Neural crest cell (in vitro differentiated cells): ENCODE data around the gene CEP97. TPM values are rescaled to one million over a fixed set of nuclear protein-coding genes. Genes with fewer than 3 reads are reported as not detected.

Experiments used
- DNase-seq: peaks from one replicate; pipeline ENCODE4 v3.0.0; 2021; ENCODE audit warnings: low read depth, mixed read lengths, low spot score
- H3K27ac Mint-ChIP-seq: one replicate; pipeline ENCODE4 v1.8.0; 2021; ENCODE audit warnings: mild to moderate bottlenecking, mixed read lengths; ENCODE audit not compliant: unreplicated experiment
- H3K27me3 Mint-ChIP-seq: 2 replicates; pipeline ENCODE4 v1.8.0; 2021; ENCODE audit warnings: low read depth, mild to moderate bottlenecking, mixed read lengths
- H3K36me3 Mint-ChIP-seq: 2 replicates; pipeline ENCODE4 v1.8.0; 2021; ENCODE audit warnings: low read depth, mild to moderate bottlenecking, mixed read lengths
- H3K4me1 Mint-ChIP-seq: 2 replicates; pipeline ENCODE4 v1.8.0; 2021; ENCODE audit warnings: mixed read lengths
- H3K4me3 Mint-ChIP-seq: one replicate; pipeline ENCODE4 v1.8.0; 2021; ENCODE audit warnings: mild to moderate bottlenecking, mixed read lengths
- H3K9me3 Mint-ChIP-seq: 2 replicates; pipeline ENCODE4 v1.8.0; 2021; ENCODE audit warnings: mixed read lengths
- total RNA-seq: library from RNA; stranded (reverse); gene quantifications from 2 replicates; pipeline ENCODE4 v1.2.1, GENCODE V29; 2021
- TF ChIP-seq, protein P1 (sequence below): fragments of 200-600 bp; sonication (generic); conservative IDR thresholded peaks from 2 replicates; pipeline ENCODE4 v1.5.0; 2021; ENCODE audit warnings: antibody characterized with exemption, mild to moderate bottlenecking

CEP97 gene
- total RNA-seq, 1 donor from 2014 or later, result 25.1 TPM

DNA sequence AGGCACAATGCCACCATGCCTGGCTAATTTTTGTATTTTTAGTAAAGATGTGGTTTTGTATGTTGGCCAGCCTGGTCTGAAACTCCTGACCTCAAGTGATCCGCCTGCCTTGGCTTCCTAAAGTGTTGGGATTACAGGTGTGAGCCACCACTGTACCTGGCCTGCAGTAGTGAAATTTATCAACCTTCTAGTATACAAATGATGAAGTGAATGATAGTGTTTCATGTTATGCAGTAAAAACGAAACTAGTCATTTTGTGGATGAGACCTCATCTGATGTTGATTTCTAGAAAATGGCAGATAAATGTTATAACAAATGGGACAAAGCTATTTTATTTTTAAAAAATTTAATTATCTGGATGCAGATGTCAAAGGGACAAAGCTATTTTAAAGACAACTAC is 87.5 kb downstream of the CEP97 start:
- no peak overlapping the region for H3K27ac Mint-ChIP-seq
- H3K9me3 Mint-ChIP-seq, result no peaks in the 10 kb centered on the region
- no peak for DNase-seq
- H3K4me3 Mint-ChIP-seq, result no peak overlapping the region
- no peaks in the 10 kb centered on the region for H3K27me3 Mint-ChIP-seq
- H3K4me1 Mint-ChIP-seq, result peaks cover 9% of the 10 kb centered on the region
- TF ChIP-seq, protein P1, sequence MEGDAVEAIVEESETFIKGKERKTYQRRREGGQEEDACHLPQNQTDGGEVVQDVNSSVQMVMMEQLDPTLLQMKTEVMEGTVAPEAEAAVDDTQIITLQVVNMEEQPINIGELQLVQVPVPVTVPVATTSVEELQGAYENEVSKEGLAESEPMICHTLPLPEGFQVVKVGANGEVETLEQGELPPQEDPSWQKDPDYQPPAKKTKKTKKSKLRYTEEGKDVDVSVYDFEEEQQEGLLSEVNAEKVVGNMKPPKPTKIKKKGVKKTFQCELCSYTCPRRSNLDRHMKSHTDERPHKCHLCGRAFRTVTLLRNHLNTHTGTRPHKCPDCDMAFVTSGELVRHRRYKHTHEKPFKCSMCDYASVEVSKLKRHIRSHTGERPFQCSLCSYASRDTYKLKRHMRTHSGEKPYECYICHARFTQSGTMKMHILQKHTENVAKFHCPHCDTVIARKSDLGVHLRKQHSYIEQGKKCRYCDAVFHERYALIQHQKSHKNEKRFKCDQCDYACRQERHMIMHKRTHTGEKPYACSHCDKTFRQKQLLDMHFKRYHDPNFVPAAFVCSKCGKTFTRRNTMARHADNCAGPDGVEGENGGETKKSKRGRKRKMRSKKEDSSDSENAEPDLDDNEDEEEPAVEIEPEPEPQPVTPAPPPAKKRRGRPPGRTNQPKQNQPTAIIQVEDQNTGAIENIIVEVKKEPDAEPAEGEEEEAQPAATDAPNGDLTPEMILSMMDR, result no peak
- no peaks in the 10 kb centered on the region for H3K36me3 Mint-ChIP-seq

DNA sequence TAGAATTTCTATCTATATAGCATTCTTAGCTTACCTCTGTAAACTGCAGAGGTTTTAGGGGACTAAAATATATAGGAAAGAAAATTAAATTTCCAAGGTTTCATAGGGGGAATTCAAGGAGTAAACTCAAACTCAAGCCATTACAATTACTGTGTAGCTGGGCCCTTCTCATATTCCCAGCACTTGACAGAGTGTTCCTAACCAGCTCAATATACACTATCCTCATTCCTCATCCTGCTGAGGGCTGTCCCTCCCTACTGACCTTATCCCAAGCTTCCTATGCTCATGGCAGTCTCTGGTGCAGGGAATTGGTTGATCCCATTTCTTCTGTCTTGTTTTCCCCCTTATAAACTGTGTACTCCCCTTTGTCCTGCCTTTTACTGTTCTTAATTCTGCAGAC is 88.5 kb downstream of the CEP97 start:
- TF ChIP-seq, protein P1, result no peak
- H3K27ac Mint-ChIP-seq, result no peak overlapping the region
- peaks cover 9% of the 10 kb centered on the region for H3K4me1 Mint-ChIP-seq

DNA sequence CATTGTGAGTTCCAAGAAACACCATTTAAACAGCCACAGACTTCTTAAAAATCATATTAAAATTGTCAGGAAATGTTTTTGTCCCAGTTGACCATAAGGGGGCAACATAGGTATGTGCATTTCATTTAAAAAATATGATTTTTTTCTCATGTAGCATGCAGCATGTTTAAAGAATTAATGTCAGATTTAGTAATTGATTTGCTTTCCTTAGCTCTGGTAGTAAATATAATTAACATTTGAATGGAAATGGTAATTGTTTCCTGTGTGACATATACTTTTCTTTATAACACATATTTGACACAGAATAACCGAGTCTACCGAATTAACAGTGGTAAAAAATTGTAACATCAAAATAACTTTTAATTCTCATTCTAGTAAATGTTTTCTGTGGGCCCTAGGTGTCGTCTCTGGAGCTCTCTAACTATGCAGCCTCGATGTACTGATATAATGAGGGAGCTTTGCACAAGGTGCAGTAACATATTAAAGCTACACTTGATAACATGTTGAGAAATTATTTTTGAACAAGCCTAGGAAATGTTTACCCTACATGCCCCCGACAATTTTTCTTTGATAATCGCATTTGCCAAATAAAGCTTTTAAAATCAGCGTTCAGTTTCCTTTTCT is 89.5 kb downstream of the CEP97 start:
- Mint-ChIP-seq H3K27ac (no peak overlapping the region), H3K4me3 (no peak overlapping the region), H3K27me3 (no peaks in the 10 kb centered on the region), H3K36me3 (no peaks in the 10 kb centered on the region), H3K9me3 (no peaks in the 10 kb centered on the region), H3K4me1 (peaks cover 9% of the 10 kb centered on the region)
- TF ChIP-seq, protein P1, result peak; percentile 74
- no peak for DNase-seq

More for the DNA sequence above, 88.5 kb downstream of the CEP97 start:
- no peaks in the 10 kb centered on the region for H3K36me3 Mint-ChIP-seq
- H3K27me3 Mint-ChIP-seq, result no peaks in the 10 kb centered on the region
- H3K9me3 Mint-ChIP-seq, result no peaks in the 10 kb centered on the region
- no peak overlapping the region for H3K4me3 Mint-ChIP-seq
- DNase-seq, result no peak

DNA sequence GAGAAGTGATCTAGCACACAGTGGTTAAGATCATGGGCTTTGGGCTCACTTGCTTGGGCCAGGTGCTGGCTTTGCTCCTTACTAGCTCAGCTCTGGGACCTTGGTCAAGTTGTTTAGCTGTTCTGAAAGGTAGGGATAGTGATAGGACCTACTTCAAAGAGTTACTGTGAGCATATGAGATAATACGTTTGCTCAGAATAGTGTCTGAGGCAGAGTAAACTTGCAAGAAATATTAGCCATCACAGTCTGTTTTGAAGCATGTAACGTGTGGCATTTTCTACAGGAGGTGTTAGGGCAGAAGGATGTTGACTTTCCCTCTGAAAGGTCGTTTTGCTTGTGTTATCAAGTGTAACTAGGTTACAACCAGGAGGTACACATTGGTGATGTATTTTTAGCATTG is 90.4 kb downstream of the CEP97 start:
- Mint-ChIP-seq H3K4me1 (peaks cover 5% of the 10 kb centered on the region), H3K27ac (no peak overlapping the region), H3K27me3 (no peaks in the 10 kb centered on the region), H3K4me3 (no peak overlapping the region), H3K36me3 (peaks cover 2% of the 10 kb centered on the region), H3K9me3 (no peaks in the 10 kb centered on the region)
- TF ChIP-seq, protein P1, result no peak
- no peak for DNase-seq

DNA sequence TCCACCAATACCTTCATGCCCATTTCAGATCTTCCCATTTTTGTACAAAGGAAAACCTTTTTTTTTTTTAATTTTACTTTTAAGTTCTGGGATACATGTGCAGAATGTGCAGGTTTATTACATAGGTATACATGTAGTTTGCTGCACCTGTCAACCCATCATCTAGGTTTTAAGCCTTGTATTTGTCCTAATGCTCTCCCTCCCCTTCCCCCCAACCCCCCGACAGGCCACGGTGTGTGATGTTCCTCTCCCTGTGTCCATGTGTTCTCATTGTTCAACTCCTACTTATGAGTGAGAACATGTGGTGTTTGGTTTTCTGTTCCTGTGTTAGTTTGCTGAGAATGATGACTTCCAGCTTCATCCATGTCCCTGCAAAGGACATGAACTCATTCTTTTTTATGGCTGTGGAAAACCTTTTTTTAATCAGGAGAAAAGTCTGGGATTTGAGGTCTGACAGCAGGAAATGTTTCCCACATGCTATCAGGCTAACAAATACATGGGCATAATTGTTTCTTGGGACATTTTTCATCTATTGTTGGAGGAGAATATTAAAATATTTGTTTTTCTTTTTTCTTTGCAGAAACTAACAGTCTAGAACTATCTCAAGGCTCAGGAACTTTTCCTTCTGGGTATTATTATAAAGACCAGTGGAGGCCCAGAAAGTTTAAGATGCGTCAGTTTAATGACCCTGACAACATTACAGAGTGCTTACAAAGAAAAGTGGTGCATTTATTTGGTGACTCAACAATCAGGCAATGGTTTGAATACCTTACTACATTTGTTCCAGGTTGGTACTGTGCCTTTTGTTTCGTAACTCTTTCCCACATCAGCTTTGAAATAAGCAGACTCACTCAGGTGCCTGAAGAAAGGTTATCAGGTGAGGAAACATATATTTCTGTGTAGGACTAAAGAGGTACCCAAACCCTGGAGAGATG is 92.1 kb downstream of the CEP97 start:
- H3K27me3 Mint-ChIP-seq, result no peaks in the 10 kb centered on the region
- H3K4me3 Mint-ChIP-seq, result no peak overlapping the region
- no peak for DNase-seq
- H3K36me3 Mint-ChIP-seq, result peaks cover 9% of the 10 kb centered on the region
- peak overlapping the region; percentile 45 for H3K27ac Mint-ChIP-seq
- TF ChIP-seq, protein P1, result no peak
- H3K4me1 Mint-ChIP-seq, result no peaks in the 10 kb centered on the region
- H3K9me3 Mint-ChIP-seq, result no peaks in the 10 kb centered on the region
